ENCODE data around the gene STIMATE. TPM values are rescaled to one million over a fixed set of nuclear protein-coding genes. Genes with fewer than 3 reads are reported as not detected.

Gene STIMATE
- total and polyA plus RNA-seq, 7 donors: 2.5 to 19.5 (median 11.5) TPM

DNA sequence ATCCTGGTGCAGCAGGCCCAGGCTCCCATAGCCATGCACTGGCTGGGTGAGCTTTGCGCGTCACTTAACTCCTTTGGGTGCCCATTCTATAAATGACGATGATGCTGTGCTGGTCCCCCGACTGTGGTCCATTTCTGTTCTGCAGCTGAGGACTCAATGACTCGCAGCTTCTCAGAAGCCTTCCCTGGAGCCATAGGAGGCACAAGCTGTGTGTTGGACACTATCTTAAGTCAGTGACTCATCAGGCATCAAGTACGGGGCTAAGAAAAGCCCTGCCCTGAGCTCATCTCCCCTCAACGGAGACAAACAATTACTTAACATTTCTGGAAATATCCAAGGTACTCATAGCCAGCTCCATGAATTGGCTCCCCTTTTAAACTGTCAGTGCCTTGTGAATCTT lies 48.7 kb downstream of the STIMATE start:
- H3K27me3 ChIP-seq: no peaks in the 10 kb centered on the region
- WGBS, 2 donors: 79 to 88% methylated on average over 7 of the region's 7 CpGs
- no peak overlapping the region for H3K4me3 ChIP-seq
- peak overlapping the region in 3 of 4 donors; percentile 4 to 75 (median 50) for H3K27ac ChIP-seq
- H3K4me1 ChIP-seq: peaks cover 0 to 43% (median 30%) of the 10 kb centered on the region in 4 donors
- H3K9me3 ChIP-seq: no peaks in the 10 kb centered on the region
- H3K36me3 ChIP-seq: peaks cover 7 to 62% (median 21%) of the 10 kb centered on the region in 4 donors
- TF ChIP-seq, protein P1, sequence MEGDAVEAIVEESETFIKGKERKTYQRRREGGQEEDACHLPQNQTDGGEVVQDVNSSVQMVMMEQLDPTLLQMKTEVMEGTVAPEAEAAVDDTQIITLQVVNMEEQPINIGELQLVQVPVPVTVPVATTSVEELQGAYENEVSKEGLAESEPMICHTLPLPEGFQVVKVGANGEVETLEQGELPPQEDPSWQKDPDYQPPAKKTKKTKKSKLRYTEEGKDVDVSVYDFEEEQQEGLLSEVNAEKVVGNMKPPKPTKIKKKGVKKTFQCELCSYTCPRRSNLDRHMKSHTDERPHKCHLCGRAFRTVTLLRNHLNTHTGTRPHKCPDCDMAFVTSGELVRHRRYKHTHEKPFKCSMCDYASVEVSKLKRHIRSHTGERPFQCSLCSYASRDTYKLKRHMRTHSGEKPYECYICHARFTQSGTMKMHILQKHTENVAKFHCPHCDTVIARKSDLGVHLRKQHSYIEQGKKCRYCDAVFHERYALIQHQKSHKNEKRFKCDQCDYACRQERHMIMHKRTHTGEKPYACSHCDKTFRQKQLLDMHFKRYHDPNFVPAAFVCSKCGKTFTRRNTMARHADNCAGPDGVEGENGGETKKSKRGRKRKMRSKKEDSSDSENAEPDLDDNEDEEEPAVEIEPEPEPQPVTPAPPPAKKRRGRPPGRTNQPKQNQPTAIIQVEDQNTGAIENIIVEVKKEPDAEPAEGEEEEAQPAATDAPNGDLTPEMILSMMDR (IDR thresholded peaks at IDR 0.05): no peak
- peak in 1 of 4 donors; percentile 33 for TF ChIP-seq POLR2AphosphoS5 (IDR thresholded peaks at IDR 0.05)
- intact Hi-C loops (cut with DNase I): loop anchor here (5.0 to 10.0 kb wide), 4 partner anchors 49 to 224 kb away; partner anchors contain the start of genes NEK4 and STIMATE
- peak; percentile 76 for DNase-seq

DNA sequence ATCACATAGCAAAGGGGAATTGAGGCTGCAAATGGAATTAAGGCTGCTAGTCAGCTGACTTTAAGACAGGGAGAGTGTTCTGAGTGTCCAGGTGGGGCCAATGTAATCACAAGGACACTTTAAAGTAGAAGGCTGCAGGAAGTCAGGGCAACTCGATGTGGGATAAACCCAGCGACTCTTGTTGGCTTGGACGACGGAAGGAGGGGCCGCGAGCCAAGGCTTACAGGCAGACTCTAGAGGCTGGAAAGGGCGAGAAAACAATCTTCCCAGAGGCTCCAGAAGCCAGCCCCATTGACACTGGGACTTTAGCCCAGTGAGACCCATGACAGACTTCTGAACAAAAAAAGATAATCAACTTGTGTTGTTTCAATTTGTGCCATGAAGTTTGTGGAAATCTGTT lies 49.6 kb downstream of the STIMATE start:
- WGBS, 2 donors: 92 to 93% methylated on average over 7 of the region's 7 CpGs
- no peak for TF ChIP-seq POLR2AphosphoS5 (IDR thresholded peaks at IDR 0.05)
- no peak for DNase-seq
- Histone ChIP-seq H3K4me1 (peaks cover 0 to 50% (median 30%) of the 10 kb centered on the region in 4 donors), H3K9me3 (no peaks in the 10 kb centered on the region), H3K36me3 (peaks cover 7 to 65% (median 21%) of the 10 kb centered on the region in 4 donors), H3K4me3 (no peak overlapping the region), H3K27ac (peak overlapping the region in 1 of 4 donors; percentile 75), H3K27me3 (no peaks in the 10 kb centered on the region)
- intact Hi-C loops (cut with DNase I): loop anchor here (5.0 to 10.0 kb wide), 4 partner anchors 50 to 225 kb away; partner anchors contain the start of genes NEK4 and STIMATE

DNA sequence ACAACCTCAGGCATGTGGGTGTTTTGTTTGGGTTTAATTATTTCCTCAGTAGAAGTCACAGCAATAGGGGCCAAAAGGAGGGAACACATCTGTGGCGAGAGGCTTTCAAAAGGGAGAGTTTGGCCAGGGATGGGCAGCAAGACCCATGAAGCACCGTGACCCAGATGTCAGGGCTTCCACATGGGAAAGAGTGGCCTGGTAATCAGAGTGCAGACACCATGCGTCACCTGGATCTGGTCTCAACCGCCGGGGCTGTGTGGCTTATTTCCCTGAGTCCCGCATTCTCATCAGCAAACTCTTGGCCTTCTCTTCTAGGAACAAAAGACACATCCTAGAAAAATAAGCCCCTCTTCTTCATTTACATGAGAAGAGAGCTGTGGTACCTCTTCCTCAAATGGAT lies 50.1 kb downstream of the STIMATE start:
- no peak for DNase-seq
- TF ChIP-seq, protein P1 (IDR thresholded peaks at IDR 0.05): no peak
- TF ChIP-seq EP300 (IDR thresholded peaks at IDR 0.05): no peak
- no peak for TF ChIP-seq POLR2AphosphoS5 (IDR thresholded peaks at IDR 0.05)
- no peak for TF ChIP-seq POLR2A (IDR thresholded peaks at IDR 0.05)
- Histone ChIP-seq H3K4me3 (no peak overlapping the region), H3K27ac (peak overlapping the region in 2 of 4 donors; percentile 78 to 79), H3K36me3 (peaks cover 9 to 65% (median 20%) of the 10 kb centered on the region in 4 donors), H3K9me3 (no peaks in the 10 kb centered on the region), H3K27me3 (no peaks in the 10 kb centered on the region), H3K4me1 (peaks cover 0 to 50% (median 30%) of the 10 kb centered on the region in 4 donors)
- intact Hi-C loops (cut with DNase I): loop anchor here (5.0 to 10.0 kb wide), 4 partner anchors 50 to 225 kb away; partner anchors contain the start of genes NEK4 and STIMATE
- WGBS, 2 donors: 94 to 96% methylated on average over 6 of the region's 6 CpGs

DNA sequence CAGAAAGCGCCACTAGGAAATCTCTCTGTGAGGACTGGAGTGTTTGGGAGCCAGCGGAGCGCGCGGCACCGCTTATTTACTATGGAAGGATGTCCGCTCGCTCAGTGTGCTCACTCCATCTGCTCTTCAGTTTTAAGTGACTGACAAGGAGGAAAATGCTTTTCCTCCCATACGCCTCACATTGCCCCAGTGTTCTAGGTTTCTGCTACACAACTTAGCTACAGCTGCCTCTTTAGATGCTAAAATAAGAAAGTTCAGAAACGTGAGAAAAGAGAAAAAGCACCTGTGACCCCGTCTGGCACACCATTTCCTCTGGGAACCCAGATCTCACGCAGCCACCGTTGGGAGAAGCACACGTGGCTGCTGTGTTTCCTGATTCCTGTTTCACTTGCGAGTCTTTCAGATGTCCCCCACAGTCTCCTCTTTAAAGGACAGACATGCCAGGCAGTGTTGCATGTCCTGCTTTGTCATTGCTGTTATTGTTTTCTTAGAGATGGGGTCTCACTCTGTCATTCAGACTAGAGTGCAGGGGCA lies 50.8 kb downstream of the STIMATE start:
- DNase-seq: no peak

More for the DNA sequence above, 50.8 kb downstream of the STIMATE start:
- Histone ChIP-seq H3K4me1 (peaks cover 0 to 50% (median 30%) of the 10 kb centered on the region in 4 donors), H3K27me3 (no peaks in the 10 kb centered on the region), H3K9me3 (no peaks in the 10 kb centered on the region), H3K36me3 (peaks cover 7 to 65% (median 19%) of the 10 kb centered on the region in 4 donors), H3K4me3 (no peak overlapping the region), H3K27ac (peak overlapping the region in 3 of 4 donors; percentile 67 to 79 (median 78))
- TF ChIP-seq POLR2A (IDR thresholded peaks at IDR 0.05) (no peak), POLR2AphosphoS5 (IDR thresholded peaks at IDR 0.05) (no peak), EP300 (IDR thresholded peaks at IDR 0.05) (no peak)
- TF ChIP-seq, protein P1 (IDR thresholded peaks at IDR 0.05): no peak
- intact Hi-C loops (cut with DNase I): loop anchor here (5.0 to 10.0 kb wide), 4 partner anchors 51 to 226 kb away; partner anchors contain the start of genes NEK4 and STIMATE
- WGBS, 2 donors: 69 to 85% methylated on average over 15 of the region's 15 CpGs
